Ishikawa (cell line): Measurements from ENCODE around the gene COA1.

Experiments used
- CEBPB ChIP-seq: IDR thresholded peaks from 2 replicates; pipeline ENCODE4 v1.6.1; 2012
- CREB1 ChIP-seq: IDR thresholded peaks from 2 replicates; pipeline ENCODE4 v1.6.1; 2012; ENCODE audit warnings: low read depth
- EGR1 ChIP-seq: IDR thresholded peaks from 2 replicates; pipeline ENCODE4 v1.6.1; 2012
- EP300 ChIP-seq: IDR thresholded peaks from 2 replicates; pipeline ENCODE4 v1.6.1; 2012; ENCODE audit warnings: borderline replicate concordance
- FOXM1 ChIP-seq: IDR thresholded peaks from 2 replicates; pipeline ENCODE4 v1.6.1; 2012; ENCODE audit warnings: low read depth, borderline replicate concordance
- MAX ChIP-seq: IDR thresholded peaks from 2 replicates; pipeline ENCODE4 v1.6.1; 2012
- NFIC ChIP-seq: IDR thresholded peaks from 2 replicates; pipeline ENCODE4 v1.6.1; 2012
- RAD21 ChIP-seq: IDR thresholded peaks from 2 replicates; pipeline ENCODE4 v1.6.1; 2012; ENCODE audit warnings: low read depth
- REST ChIP-seq: IDR thresholded peaks from 2 replicates; pipeline ENCODE4 v1.6.1; 2012; ENCODE audit warnings: low read depth, mild to moderate bottlenecking
- TAF1 ChIP-seq: IDR thresholded peaks from 2 replicates; pipeline ENCODE4 v1.6.1; 2012; ENCODE audit warnings: low read depth, mild to moderate bottlenecking
- TCF12 ChIP-seq: IDR thresholded peaks from 2 replicates; pipeline ENCODE4 v1.6.1; 2012; ENCODE audit warnings: low read depth
- TEAD4 ChIP-seq: IDR thresholded peaks from 2 replicates; pipeline ENCODE4 v1.6.1; 2012
- USF1 ChIP-seq: IDR thresholded peaks from 2 replicates; pipeline ENCODE4 v1.6.1; 2012
- YY1 ChIP-seq: IDR thresholded peaks from 2 replicates; pipeline ENCODE4 v1.6.1; 2012; ENCODE audit warnings: low read depth
- ZBTB7A ChIP-seq: IDR thresholded peaks from 2 replicates; pipeline ENCODE4 v1.6.1; 2012; ENCODE audit warnings: low read depth

COA1 gene

GRCh38 chr7:43604251-43604650, 125.1 kb downstream of the COA1 start:
- TF ChIP-seq TCF12 = no peak

- TF ChIP-seq CEBPB = no peak
- TF ChIP-seq EGR1 = no peak
- TF ChIP-seq NFIC = no peak
- TF ChIP-seq TAF1 = no peak
- TF ChIP-seq MAX = no peak
- TF ChIP-seq USF1 = no peak
- TF ChIP-seq CREB1 = no peak
- TF ChIP-seq TCF12 = no peak
- TF ChIP-seq FOXM1 = no peak
- TF ChIP-seq REST = no peak
- no peak for TF ChIP-seq EP300
- TF ChIP-seq TEAD4 = no peak
- TF ChIP-seq RAD21 = no peak
Measured at GRCh38 chr7:43602256-43602655, 127.1 kb downstream of the COA1 start.

- TF ChIP-seq CREB1 = no peak
- TF ChIP-seq EP300 = no peak
- no peak for TF ChIP-seq FOXM1
- TF ChIP-seq REST = no peak
- TF ChIP-seq TAF1 = no peak
- TF ChIP-seq YY1 = no peak
- no peak for TF ChIP-seq CEBPB
- TF ChIP-seq TEAD4 = no peak
- no peak for TF ChIP-seq MAX
- no peak for TF ChIP-seq RAD21
- TF ChIP-seq EGR1 = no peak
- no peak for TF ChIP-seq TCF12
- TF ChIP-seq ZBTB7A = no peak
- no peak for TF ChIP-seq NFIC
- TF ChIP-seq USF1 = no peak
Measured at GRCh38 chr7:43600056-43600455, 129.3 kb downstream of the COA1 start.

- TF ChIP-seq MAX (no peak), REST (no peak), TEAD4 (no peak), EGR1 (no peak), USF1 (no peak), CREB1 (no peak), EP300 (no peak), NFIC (no peak), YY1 (no peak), TAF1 (no peak), ZBTB7A (no peak)
Measured at GRCh38 chr7:43594020-43594419, 135.3 kb downstream of the COA1 start.

- TF ChIP-seq USF1 = no peak
- no peak for TF ChIP-seq TEAD4
- no peak for TF ChIP-seq EP300
- TF ChIP-seq ZBTB7A = no peak
- no peak for TF ChIP-seq EGR1
- no peak for TF ChIP-seq MAX
- TF ChIP-seq YY1 = no peak
Measured at GRCh38 chr7:43593010-43593409, 136.3 kb downstream of the COA1 start.
